Activated T-helper 9 cell treated with anti-CD3 and anti-CD28 coated beads, Interleukin-2, amount 50 U/mL, for 16 hours (primary cell): Measurements from ENCODE around the gene EIF2B4.
A peak's percentile ranks its signal among the peaks of the same experiment; 100 is the strongest.

Source experiments
- DNase-seq: peaks from one replicate; pipeline ENCODE4 v3.0.0-alpha.2; 2020; ENCODE audit warnings: low read depth

Gene EIF2B4

GRCh38 chr2:27370026-27370815 lies at the start of gene EIF2B4, which contains the start of gene SNX17:
EIF2B4 (minus strand) TSS chr2:27370338; CDS start chr2:27370314, 24 bp downstream.
SNX17 (plus strand) TSS chr2:27370616; CDS start chr2:27370744, 128 bp downstream.
- peak; percentile 99 for DNase-seq

DNA sequence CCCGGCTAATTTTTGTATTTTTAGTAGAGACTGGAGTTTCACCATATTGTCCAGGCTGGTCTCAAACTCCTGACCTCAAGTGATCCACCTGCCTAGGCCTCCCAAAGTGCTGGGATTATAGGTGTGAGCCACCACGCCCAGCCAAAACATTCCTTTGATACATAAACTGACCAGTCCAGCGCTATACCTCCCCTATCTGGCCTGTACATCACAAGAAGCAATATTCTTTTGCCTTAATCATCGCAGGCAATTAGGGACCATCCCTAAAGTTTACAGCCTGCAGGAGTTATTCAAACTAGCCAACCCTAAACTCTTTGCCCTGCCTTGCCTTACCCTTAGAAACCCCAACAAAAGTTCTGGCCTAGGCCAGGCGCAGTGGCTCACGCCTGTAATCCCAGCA lies 46.0 kb upstream of the EIF2B4 start:
- DNase-seq, result no peak

GRCh38 chr2:27412419-27413152 lies 42.4 kb upstream of the EIF2B4 start:
- DNase-seq, result no peak

GRCh38 chr2:27409321-27410073 lies 39.4 kb upstream of the EIF2B4 start, which contains the start of gene PPM1G:
PPM1G (minus strand) TSS chr2:27409591; CDS start chr2:27409422, 169 bp downstream.
- peak; percentile 96 for DNase-seq

- peak; percentile 2 for DNase-seq
Observed at GRCh38 chr2:27408601-27409320, 38.6 kb upstream of the EIF2B4 start.

- DNase-seq, result no peak
Observed at GRCh38 chr2:27407798-27408491, 37.8 kb upstream of the EIF2B4 start.

DNA sequence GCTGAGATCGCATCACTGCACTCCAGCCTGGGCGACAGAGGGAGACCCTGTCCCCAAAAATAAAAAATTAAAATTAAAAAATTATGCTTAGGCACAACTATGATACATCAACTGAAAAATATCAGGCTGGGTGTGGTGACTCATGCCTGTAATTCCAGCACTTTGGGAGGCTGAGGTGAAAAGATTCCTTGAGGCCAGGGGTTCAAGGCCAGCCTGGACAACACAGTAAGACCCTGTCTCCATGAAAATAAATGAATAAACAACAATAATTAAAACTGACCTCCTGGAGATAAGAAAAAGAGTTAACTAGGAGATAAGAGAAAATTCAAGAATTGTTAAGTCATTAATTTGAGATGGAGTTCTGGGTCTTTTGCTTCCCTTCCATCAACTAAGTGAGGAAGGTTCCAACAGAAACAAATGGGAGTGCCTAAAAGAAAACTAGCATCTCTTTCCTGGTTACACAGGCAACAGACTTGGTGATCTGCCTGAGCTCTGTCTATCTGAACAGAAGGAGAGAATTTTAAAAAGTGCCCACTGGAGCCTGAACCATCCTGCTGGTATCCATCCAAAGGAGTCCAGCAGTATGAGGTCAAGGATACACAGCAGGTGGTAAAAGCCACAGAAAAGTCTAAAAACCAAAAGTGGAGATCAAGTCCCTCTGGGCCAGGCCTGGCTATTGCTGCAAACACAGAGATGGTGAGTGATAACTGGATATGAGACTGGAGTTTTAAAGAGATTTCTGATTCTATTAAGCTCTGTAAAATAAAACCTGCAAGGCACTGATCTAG lies 30.4 kb upstream of the EIF2B4 start:
- DNase-seq, result no peak

DNA sequence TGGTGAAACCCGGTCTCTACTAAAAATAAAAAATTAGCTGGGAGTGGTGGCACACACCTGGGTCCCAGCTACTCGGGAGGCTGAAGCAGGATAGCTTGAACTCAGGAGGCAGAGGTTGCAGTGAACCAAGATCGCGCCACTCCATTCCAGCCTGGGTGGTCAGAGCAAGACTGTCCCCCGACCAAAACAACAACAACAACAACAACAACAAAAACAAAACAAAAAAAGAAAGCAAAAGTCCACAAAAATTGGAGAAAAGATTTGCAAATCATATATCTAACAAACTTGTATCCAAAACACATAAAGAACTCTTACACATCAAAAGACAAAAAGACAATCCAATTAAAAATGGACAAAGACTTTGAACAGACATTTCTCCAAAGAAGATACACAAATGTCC lies 28.8 kb upstream of the EIF2B4 start:
- DNase-seq, result no peak

DNA sequence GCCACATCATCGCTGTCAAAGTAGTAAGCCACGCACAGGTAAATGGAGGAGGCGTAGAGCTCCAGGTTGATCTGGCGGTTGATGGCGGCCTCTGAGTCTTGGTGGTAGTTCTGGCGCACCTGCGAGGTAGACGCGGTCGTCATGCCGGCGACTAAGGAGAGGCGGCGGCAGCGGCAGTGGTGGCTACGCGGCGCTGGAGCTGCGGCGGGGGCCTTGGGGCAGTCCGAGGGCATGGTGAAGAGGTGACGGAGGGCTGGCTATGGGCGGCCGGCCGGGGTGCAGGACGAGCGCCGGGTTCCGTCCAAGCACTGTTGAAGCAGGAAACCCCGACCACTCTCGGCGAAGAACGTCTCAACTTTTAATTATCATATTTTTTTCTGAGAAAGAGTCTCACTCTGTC lies 23.1 kb upstream of the EIF2B4 start:
- no peak for DNase-seq

- no peak for DNase-seq
Observed at GRCh38 chr2:27390822-27391679, 20.9 kb upstream of the EIF2B4 start.

GRCh38 chr2:27381577-27382181 lies 11.5 kb upstream of the EIF2B4 start:
- no peak for DNase-seq

- peak; percentile 83 for DNase-seq
Observed at GRCh38 chr2:27380626-27381545, 10.7 kb upstream of the EIF2B4 start, which contains the start of gene ZNF513. ZNF513 (minus strand) TSS chr2:27380734; CDS start chr2:27380526, 208 bp downstream.

DNA sequence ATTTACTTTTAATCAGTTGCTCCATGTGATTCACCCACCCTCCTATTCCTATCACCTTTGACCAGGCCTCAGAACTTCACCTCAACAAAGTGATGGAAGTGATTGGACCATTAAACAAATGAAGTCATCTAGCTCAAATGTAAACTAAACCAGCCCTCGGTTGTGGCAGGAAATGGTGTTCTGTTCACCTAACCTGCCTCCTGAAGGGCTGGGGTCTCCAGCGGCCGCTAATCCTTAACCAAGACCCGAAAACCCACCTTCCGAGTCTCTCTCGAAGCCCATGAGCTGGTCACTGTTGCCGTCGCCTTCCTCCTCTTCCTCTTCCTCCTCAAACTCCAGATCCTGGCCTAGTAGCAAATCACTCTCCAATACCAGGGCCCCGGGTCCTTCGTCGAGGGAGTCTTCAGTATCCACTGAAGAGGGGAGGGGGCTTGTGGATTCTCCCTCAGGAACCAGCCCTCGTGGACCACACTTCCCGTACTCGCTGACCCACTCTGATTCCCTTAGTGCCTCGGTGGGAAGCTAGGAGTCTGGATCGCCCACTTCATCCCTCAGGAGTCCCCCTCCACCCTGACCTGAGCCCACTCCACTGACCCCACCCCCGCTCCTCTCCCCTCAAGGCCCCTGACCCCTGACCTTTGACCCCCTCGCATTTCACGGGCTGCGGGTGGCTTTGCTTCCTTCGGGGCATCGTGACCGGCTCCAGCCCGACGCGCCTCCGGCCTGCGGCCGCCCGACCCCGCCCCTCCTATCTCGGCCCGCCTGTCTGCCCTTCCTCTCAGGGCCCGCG lies 9.9 kb upstream of the EIF2B4 start:
- DNase-seq, result peak; percentile 29

DNA sequence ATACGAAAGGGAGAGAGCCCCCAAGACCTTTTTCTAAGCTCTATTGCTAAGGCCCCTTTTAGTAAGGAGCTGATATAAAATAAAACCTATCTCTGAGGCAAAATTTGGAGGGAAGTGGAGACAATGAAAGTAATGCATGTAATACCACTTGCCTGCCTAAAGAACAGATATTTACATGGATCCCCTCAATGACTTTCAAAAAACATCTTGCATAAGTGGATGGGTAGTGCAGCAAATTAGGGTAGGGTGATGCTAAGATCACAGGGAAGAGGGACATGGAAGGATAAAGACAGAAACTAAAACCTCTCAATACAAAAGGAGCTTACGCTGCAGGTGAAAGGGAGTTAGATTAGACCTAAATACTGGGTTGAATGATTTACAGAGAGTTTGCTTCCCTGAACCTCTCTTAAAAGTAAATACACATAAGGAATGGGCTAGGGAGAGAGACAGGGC lies 9.3 kb upstream of the EIF2B4 start:
- no peak for DNase-seq

- DNase-seq, result no peak
Observed at GRCh38 chr2:27378809-27379290, 8.7 kb upstream of the EIF2B4 start.

GRCh38 chr2:27378096-27378808 lies 8.1 kb upstream of the EIF2B4 start:
- no peak for DNase-seq
